Hematopoietic multipotent progenitor cell treated with erythropoietin and hydrocortisone succinate and interleukin-3 and kit ligand, for 8 days (in vitro differentiated cells): ENCODE data around the gene CADPS.

ENCODE experiments used
- DNase-seq: peaks from one replicate; pipeline ENCODE4 v3.0.0-alpha.2; 2015

Gene CADPS

GRCh38 chr3:62624185-62624584, 251.0 kb downstream of the CADPS start:
- DNase-seq, result no peak

GRCh38 chr3:62622553-62623174, 252.6 kb downstream of the CADPS start:
- peak; percentile 68 for DNase-seq

GRCh38 chr3:62621925-62622324, 253.3 kb downstream of the CADPS start:
- no peak for DNase-seq

- DNase-seq, result no peak
These were observed 254.0 kb downstream of the CADPS start for GRCh38 chr3:62621176-62621575.

- DNase-seq, result no peak
These were observed 259.9 kb downstream of the CADPS start for GRCh38 chr3:62615258-62615849.

GRCh38 chr3:62614527-62614926, 260.7 kb downstream of the CADPS start:
- no peak for DNase-seq

GRCh38 chr3:62611541-62612240, 263.5 kb downstream of the CADPS start:
- DNase-seq, result no peak

GRCh38 chr3:62607287-62608029, 267.8 kb downstream of the CADPS start:
- DNase-seq, result no peak

GRCh38 chr3:62605413-62606068, 269.7 kb downstream of the CADPS start:
- DNase-seq, result no peak

- DNase-seq, result no peak
These were observed 270.4 kb downstream of the CADPS start for GRCh38 chr3:62604751-62605351.

GRCh38 chr3:62604298-62604697, 270.9 kb downstream of the CADPS start:
- DNase-seq, result no peak

- no peak for DNase-seq
These were observed 272.2 kb downstream of the CADPS start for GRCh38 chr3:62602987-62603386.

- DNase-seq, result no peak
These were observed 273.0 kb downstream of the CADPS start for GRCh38 chr3:62602129-62602770.

- no peak for DNase-seq
These were observed 273.8 kb downstream of the CADPS start for GRCh38 chr3:62601238-62602070.

- no peak for DNase-seq
These were observed 275.2 kb downstream of the CADPS start for GRCh38 chr3:62600033-62600432.

GRCh38 chr3:62597491-62597890, 277.7 kb downstream of the CADPS start:
- no peak for DNase-seq

GRCh38 chr3:62592408-62592807, 282.8 kb downstream of the CADPS start:
- DNase-seq, result no peak

GRCh38 chr3:62589078-62589477, 286.1 kb downstream of the CADPS start:
- no peak for DNase-seq

- DNase-seq, result no peak
These were observed 287.6 kb downstream of the CADPS start for GRCh38 chr3:62587579-62588031.

GRCh38 chr3:62587169-62587568, 288.0 kb downstream of the CADPS start:
- no peak for DNase-seq

GRCh38 chr3:62586356-62586755, 288.9 kb downstream of the CADPS start:
- DNase-seq, result no peak
